IMR-90 (cell line): ENCODE data around the gene TINAGL1. TPM values are rescaled to one million over a fixed set of nuclear protein-coding genes. Genes with fewer than 3 reads are reported as not detected.

Experiments
- ATAC-seq: fragments of 200-7000 bp; cut with Tn5 transposase; 2 replicates; pipeline ENCODE4 v1.9.1; 2020; ENCODE audit warnings: low read depth, mild to moderate bottlenecking, moderate library complexity
- BruUV-seq: library from RNA; stranded (reverse); fragments of 400-500 nt; replicated peaks from 2 replicates; lab custom pipeline; 2021; lab: Mats Ljungman, UMichigan
- CTCF ChIA-PET: fragments of 300-600 bp; formaldehyde crosslinking; extraction: SDS; loops from one replicate; lab custom pipeline; 2021; ENCODE audit warnings: antibody characterized with exemption; lab: Yijun Ruan, JAX
- POLR2A ChIA-PET: fragments of 300-600 bp; sonication (Branson Sonifier 250); formaldehyde crosslinking; loops from one replicate; lab custom pipeline; 2022; ENCODE audit warnings: antibody characterized with exemption; ENCODE audit not compliant: unreplicated experiment; lab: Charles Lee
- DNase-seq: peaks from one replicate; pipeline ENCODE4 v3.0.0; 2013
- H2AFZ ChIP-seq: replicated peaks from 2 replicates; pipeline ENCODE3; 2013; ENCODE audit warnings: low read length, mild to moderate bottlenecking; ENCODE audit not compliant: poor library complexity
- H2AK5ac ChIP-seq: 2 replicates; pipeline ENCODE4 v1.6.1; 2013; ENCODE audit warnings: low read depth, low read length, inconsistent platforms
- H2AK9ac ChIP-seq: replicated peaks from 2 replicates; pipeline ENCODE3; 2013; ENCODE audit warnings: mild to moderate bottlenecking, low read depth, low read length, moderate library complexity; ENCODE audit not compliant: poor library complexity
- H2BK120ac ChIP-seq: 2 replicates; pipeline ENCODE4 v1.6.1; 2013; ENCODE audit warnings: low read depth, low read length, inconsistent platforms
- H2BK15ac ChIP-seq: 3 replicates; pipeline ENCODE4 v1.6.1; 2013; ENCODE audit warnings: low read depth, low read length, inconsistent platforms
- H2BK20ac ChIP-seq: 2 replicates; pipeline ENCODE4 v1.6.1; 2013; ENCODE audit warnings: low read depth, mild to moderate bottlenecking, inconsistent platforms, low read length, moderate library complexity
- H2BK5ac ChIP-seq: 2 replicates; pipeline ENCODE4 v1.6.1; 2013; ENCODE audit warnings: mild to moderate bottlenecking, low read depth, low read length, inconsistent platforms; ENCODE audit not compliant: poor library complexity, severe bottlenecking
- H3K14ac ChIP-seq: replicated peaks from 2 replicates; pipeline ENCODE4 v1.6.1; 2013; ENCODE audit warnings: low read depth, low read length, inconsistent platforms
- H3K18ac ChIP-seq: 2 replicates; pipeline ENCODE4 v1.6.1; 2013; ENCODE audit warnings: low read depth, low read length, control low read depth
- H3K23ac ChIP-seq: 2 replicates; pipeline ENCODE4 v1.6.1; 2013; ENCODE audit warnings: low read depth, low read length, inconsistent platforms
- H3K27ac ChIP-seq: 2 replicates; pipeline ENCODE4 v1.5.1; 2013; ENCODE audit warnings: mild to moderate bottlenecking, control low read depth, low read length; ENCODE audit not compliant: insufficient read depth
- H3K27me3 ChIP-seq: 2 replicates; pipeline ENCODE4 v1.6.1; 2013; ENCODE audit warnings: low read length; ENCODE audit not compliant: control insufficient read depth, insufficient read depth
- H3K36me3 ChIP-seq: 2 replicates; pipeline ENCODE4 v1.6.1; 2013; ENCODE audit warnings: low read length, mixed read lengths; ENCODE audit not compliant: control insufficient read depth, insufficient read depth
- H3K4ac ChIP-seq: 2 replicates; pipeline ENCODE4 v1.6.1; 2013; ENCODE audit warnings: low read depth, low read length, inconsistent platforms
- H3K4me1 ChIP-seq: 2 replicates; pipeline ENCODE4 v1.6.1; 2013; ENCODE audit warnings: low read length, mixed read lengths; ENCODE audit not compliant: control insufficient read depth, insufficient read depth
- H3K4me2 ChIP-seq: 2 replicates; pipeline ENCODE4 v1.6.1; 2013; ENCODE audit warnings: low read depth, mild to moderate bottlenecking, control low read depth, low read length, moderate library complexity
- H3K4me3 ChIP-seq: 2 replicates; pipeline ENCODE4 v1.5.1; 2013; ENCODE audit warnings: low read depth, mild to moderate bottlenecking, control low read depth, low read length, moderate library complexity; ENCODE audit not compliant: insufficient read depth
- H3K56ac ChIP-seq: 2 replicates; pipeline ENCODE4 v1.6.1; 2013; ENCODE audit warnings: low read length, inconsistent platforms; ENCODE audit not compliant: insufficient read depth; ENCODE audit errors: extremely low read depth
- H3K79me1 ChIP-seq, 2 experiments: 2 replicates each; pipeline ENCODE4 v1.6.1; 2013; ENCODE audit warnings: low read length in 2 of 2, inconsistent platforms in 1 of 2, low read depth in 1 of 2
- H3K9ac ChIP-seq: 2 replicates; pipeline ENCODE4 v1.6.1; 2013; ENCODE audit warnings: low read depth, low read length, control low read depth
- H3K9me1 ChIP-seq: 2 replicates; pipeline ENCODE4 v1.6.1; 2013; ENCODE audit warnings: low read length, inconsistent platforms; ENCODE audit not compliant: insufficient read depth
- H3K9me3 ChIP-seq: 2 replicates; pipeline ENCODE4 v1.6.1; 2013; ENCODE audit warnings: low read length; ENCODE audit not compliant: control insufficient read depth, insufficient read depth
- H4K20me1 ChIP-seq: 2 replicates; pipeline ENCODE4 v1.6.1; 2013; ENCODE audit warnings: low read length, inconsistent platforms; ENCODE audit not compliant: insufficient read depth
- H4K5ac ChIP-seq: 2 replicates; pipeline ENCODE4 v1.6.1; 2013; ENCODE audit warnings: mild to moderate bottlenecking, low read depth, low read length, control low read depth
- H4K8ac ChIP-seq, 2 experiments: 2 replicates each; pipeline ENCODE4 v1.6.1; 2013; ENCODE audit warnings: low read depth in 2 of 2, low read length in 2 of 2, control low read depth in 1 of 2, inconsistent platforms in 1 of 2
- H4K91ac ChIP-seq: 2 replicates; pipeline ENCODE4 v1.6.1; 2013; ENCODE audit warnings: low read depth, low read length, inconsistent platforms; ENCODE audit not compliant: insufficient read depth
- BHLHE40 ChIP-seq: fragments of 150-350 bp; IDR thresholded peaks from 2 replicates; pipeline ENCODE4 v1.6.1; 2016; ENCODE audit warnings: mild to moderate bottlenecking, low read depth, low read length
- FOS ChIP-seq: fragments of 150-350 bp; IDR thresholded peaks from 2 replicates; pipeline ENCODE4 v1.6.1; 2016; ENCODE audit warnings: low read depth, low read length
- MAZ ChIP-seq: IDR thresholded peaks from 2 replicates; pipeline ENCODE4 v1.6.1; 2012; ENCODE audit warnings: low read depth, mild to moderate bottlenecking, low read length, improper control_type of control experiment, moderate library complexity, borderline replicate concordance
- NFE2L2 ChIP-seq: fragments of 150-350 bp; IDR thresholded peaks from 2 replicates; pipeline ENCODE4 v1.6.1; 2016; ENCODE audit warnings: low read depth, mild to moderate bottlenecking, low read length
- SMC3 ChIP-seq: fragments of 150-350 bp; IDR thresholded peaks from 2 replicates; pipeline ENCODE4 v1.6.1; 2016; ENCODE audit warnings: low read depth, mild to moderate bottlenecking, antibody characterized with exemption, low read length, moderate library complexity
- WGBS, 2 experiments: methylation state at CpG; one replicate each; pipeline versions ENCODE4 v1.1.5 to v1.1.7; 2013; ENCODE audit warnings: missing lambda C conversion rate in 2 of 2; ENCODE audit not compliant: insufficient read length in 1 of 2; ENCODE audit errors: extremely low coverage in 2 of 2; 5-methylcytosine and 5-hydroxymethylcytosine counted together
- dilution Hi-C: fragments of 300-500 bp; cut with HindIII; formaldehyde crosslinking; loops from one replicate; pipeline ENCODE4 v1.14.3; 2018; ENCODE audit warnings: low sequenced_read_pairs; ENCODE audit not compliant: unreplicated experiment
- in situ Hi-C: fragments of 300-500 bp; cut with MboI; formaldehyde crosslinking; loops from 3 replicates; pipeline ENCODE4 v1.14.3; 2019; ENCODE audit warnings: low sequenced_read_pairs, inconsistent platforms, mixed read lengths
- intact Hi-C: fragments of 100-400 bp; cut with micrococcal nuclease; formaldehyde crosslinking; loops from 2 replicates; pipeline ENCODE4 v1.10.0; 2022
- polyA plus RNA-seq, 3 experiments: library from polyadenylated mRNA; depleted of rRNA; stranded (reverse); fragments of >200 nt; gene quantifications; 2 replicates each; pipeline ENCODE4 v1.2.3, GENCODE V29; 2012; ENCODE audit warnings: low replicate concordance in 1 of 3
- total RNA-seq: library from RNA; depleted of rRNA; stranded (reverse); fragments of >200 nt; gene quantifications from 2 replicates; pipeline ENCODE4 v1.2.3, GENCODE V29; 2012
- TF ChIP-seq, protein P1 (sequence below): fragments of 150-350 bp; IDR thresholded peaks from 2 replicates; pipeline ENCODE4 v1.6.1; 2016; ENCODE audit warnings: low read depth, mild to moderate bottlenecking, low read length, moderate library complexity, borderline replicate concordance

Gene TINAGL1
- total and polyA plus RNA-seq, 2 of the 4 experiments (the other 2 are of a cell fraction) = 0.54 to 1.5 TPM

DNA sequence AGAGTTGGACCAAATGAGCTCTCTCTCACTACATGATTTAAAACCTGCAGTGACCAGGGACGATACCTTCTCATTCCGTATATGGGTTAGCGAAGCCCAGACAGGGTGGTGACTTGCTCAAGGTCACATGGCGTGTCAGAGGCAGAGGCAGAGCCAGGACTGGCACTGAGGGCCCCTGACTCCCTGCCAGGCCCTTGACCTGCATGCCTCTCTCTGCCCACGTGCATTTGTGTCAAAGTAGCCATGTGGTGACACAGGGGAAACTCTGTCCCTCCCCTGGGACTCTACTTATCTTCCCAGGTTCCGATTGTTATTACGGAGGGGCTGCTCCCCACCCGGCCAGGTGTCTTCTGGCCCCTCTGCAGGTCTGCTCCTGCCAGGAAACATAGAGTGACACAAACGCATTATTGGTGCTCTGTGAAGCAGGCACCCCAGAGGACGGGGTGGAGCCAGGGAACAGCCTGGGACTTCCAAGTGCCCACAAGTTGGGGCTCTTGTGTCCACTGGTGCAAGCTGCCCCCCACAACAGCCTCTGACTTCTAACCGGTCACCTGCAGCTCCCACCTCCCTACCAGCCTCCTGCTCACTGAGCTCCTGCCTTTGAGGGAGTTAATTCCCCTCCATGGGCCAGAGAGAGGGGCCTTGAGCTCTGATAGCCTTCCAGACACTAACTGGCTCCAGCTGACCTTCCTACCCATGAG lies 7.3 kb upstream of the TINAGL1 start:
- Histone ChIP-seq H3K4me2 (no peak overlapping the region), H3K36me3 (no peaks in the 10 kb centered on the region), H3K9ac (no peak overlapping the region), H2BK120ac (no peak overlapping the region), H3K27ac (no peak overlapping the region), H3K9me1 (peaks cover 8% of the 10 kb centered on the region), H3K18ac (no peak overlapping the region), H2AK5ac (peak overlapping the region; percentile 38; the same call in 1 of the 2 replicates), H4K5ac (no peak overlapping the region), H3K9me3 (no peaks in the 10 kb centered on the region), H4K8ac (no peak overlapping the region), H4K91ac (no peak overlapping the region), H2AFZ (peak overlapping the region; percentile 56), H3K4ac (no peak overlapping the region), H4K20me1 (peaks cover under 1% of the 10 kb centered on the region), H2BK20ac (no peak overlapping the region), H2AK9ac (no peak overlapping the region), H2BK15ac (no peak overlapping the region), H3K56ac (no peak overlapping the region), H3K79me1 (no peaks in the 10 kb centered on the region), H3K4me3 (no peak overlapping the region), H3K4me1 (peaks cover 10% of the 10 kb centered on the region), H3K27me3 (no peaks in the 10 kb centered on the region), H3K14ac (no peak overlapping the region), H3K23ac (no peak overlapping the region), H2BK5ac (no peak overlapping the region)
- POLR2A ChIA-PET = no interaction called here
- BruUV-seq = no TSS peak
- intact Hi-C loops (loop anchor here (10.0 kb wide), 1 partner anchor 396 kb away; no protein-coding TSS in a partner anchor), in situ Hi-C loops (loop anchor here (10.0 kb wide), 2 partner anchors 46 to 156 kb away; partner anchors contain the start of gene HCRTR1), dilution Hi-C loops (no loop called here)
- CTCF ChIA-PET = no interaction called here
- ATAC-seq = no peak
- no peak for DNase-seq
- 95% methylated on average over 7 of the region's 11 CpGs; no CpG with 5 or more reads in 1 of the 2 experiments for WGBS, 2 experiments
- TF ChIP-seq MAZ = no peak
- no peak for TF ChIP-seq NFE2L2
- TF ChIP-seq FOS = no peak
- TF ChIP-seq, protein P1, sequence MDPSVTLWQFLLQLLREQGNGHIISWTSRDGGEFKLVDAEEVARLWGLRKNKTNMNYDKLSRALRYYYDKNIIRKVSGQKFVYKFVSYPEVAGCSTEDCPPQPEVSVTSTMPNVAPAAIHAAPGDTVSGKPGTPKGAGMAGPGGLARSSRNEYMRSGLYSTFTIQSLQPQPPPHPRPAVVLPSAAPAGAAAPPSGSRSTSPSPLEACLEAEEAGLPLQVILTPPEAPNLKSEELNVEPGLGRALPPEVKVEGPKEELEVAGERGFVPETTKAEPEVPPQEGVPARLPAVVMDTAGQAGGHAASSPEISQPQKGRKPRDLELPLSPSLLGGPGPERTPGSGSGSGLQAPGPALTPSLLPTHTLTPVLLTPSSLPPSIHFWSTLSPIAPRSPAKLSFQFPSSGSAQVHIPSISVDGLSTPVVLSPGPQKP = no peak
- TF ChIP-seq BHLHE40 = no peak
- no peak for TF ChIP-seq SMC3
